ENCODE data around the gene CETP.

CETP gene

GRCh38 chr16:56994311-56994710 is 32.6 kb downstream of the CETP start:
- DNase-seq (ENCODE audit: low read depth) = no peak
- H3K4me3 ChIP-seq (ENCODE audit: low read length) = no peak overlapping the region
- TF ChIP-seq, protein P1, sequence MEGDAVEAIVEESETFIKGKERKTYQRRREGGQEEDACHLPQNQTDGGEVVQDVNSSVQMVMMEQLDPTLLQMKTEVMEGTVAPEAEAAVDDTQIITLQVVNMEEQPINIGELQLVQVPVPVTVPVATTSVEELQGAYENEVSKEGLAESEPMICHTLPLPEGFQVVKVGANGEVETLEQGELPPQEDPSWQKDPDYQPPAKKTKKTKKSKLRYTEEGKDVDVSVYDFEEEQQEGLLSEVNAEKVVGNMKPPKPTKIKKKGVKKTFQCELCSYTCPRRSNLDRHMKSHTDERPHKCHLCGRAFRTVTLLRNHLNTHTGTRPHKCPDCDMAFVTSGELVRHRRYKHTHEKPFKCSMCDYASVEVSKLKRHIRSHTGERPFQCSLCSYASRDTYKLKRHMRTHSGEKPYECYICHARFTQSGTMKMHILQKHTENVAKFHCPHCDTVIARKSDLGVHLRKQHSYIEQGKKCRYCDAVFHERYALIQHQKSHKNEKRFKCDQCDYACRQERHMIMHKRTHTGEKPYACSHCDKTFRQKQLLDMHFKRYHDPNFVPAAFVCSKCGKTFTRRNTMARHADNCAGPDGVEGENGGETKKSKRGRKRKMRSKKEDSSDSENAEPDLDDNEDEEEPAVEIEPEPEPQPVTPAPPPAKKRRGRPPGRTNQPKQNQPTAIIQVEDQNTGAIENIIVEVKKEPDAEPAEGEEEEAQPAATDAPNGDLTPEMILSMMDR (conservative IDR thresholded peaks at IDR 0.05; ENCODE audit: low read depth, low read length) = no peak

- DNase-seq (ENCODE audit: low read depth) = no peak
- H3K4me3 ChIP-seq (ENCODE audit: low read length) = no peak overlapping the region
- TF ChIP-seq, protein P1 (conservative IDR thresholded peaks at IDR 0.05; ENCODE audit: low read depth, low read length) = no peak
Measured at GRCh38 chr16:56995136-56995805, 33.5 kb downstream of the CETP start.

DNA sequence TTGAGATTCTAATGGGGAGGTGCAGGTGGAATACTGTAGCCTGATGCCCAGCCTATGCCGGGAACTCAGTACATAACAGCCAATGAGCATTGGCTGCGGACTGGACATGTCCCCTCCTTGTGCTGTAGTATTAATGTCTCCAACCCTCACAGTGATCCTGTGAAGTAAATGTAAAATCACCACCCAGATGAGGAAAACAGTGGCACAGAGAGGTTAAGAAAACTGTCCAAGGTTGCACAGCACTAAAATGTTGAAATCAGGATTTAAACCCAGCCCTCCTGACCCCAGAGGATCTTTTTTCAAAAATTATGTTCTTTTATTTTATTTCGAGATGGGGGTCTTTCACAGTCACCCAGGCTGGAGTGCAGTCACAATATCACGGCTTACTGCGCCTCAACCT is 35.5 kb downstream of the CETP start:
- DNase-seq (ENCODE audit: low read depth) = no peak
- no peak overlapping the region for H3K4me3 ChIP-seq (ENCODE audit: low read length)
- TF ChIP-seq, protein P1 (conservative IDR thresholded peaks at IDR 0.05; ENCODE audit: low read depth, low read length) = no peak

GRCh38 chr16:56997931-56998330 is 36.2 kb downstream of the CETP start:
- TF ChIP-seq, protein P1 (conservative IDR thresholded peaks at IDR 0.05; ENCODE audit: low read depth, low read length) = no peak
- DNase-seq (ENCODE audit: low read depth) = no peak
- no peak overlapping the region for H3K4me3 ChIP-seq (ENCODE audit: low read length)

GRCh38 chr16:56998352-56998751 is 36.6 kb downstream of the CETP start:
- no peak overlapping the region for H3K4me3 ChIP-seq (ENCODE audit: low read length)
- TF ChIP-seq, protein P1 (conservative IDR thresholded peaks at IDR 0.05; ENCODE audit: low read depth, low read length) = no peak
- DNase-seq (ENCODE audit: low read depth) = no peak

DNA sequence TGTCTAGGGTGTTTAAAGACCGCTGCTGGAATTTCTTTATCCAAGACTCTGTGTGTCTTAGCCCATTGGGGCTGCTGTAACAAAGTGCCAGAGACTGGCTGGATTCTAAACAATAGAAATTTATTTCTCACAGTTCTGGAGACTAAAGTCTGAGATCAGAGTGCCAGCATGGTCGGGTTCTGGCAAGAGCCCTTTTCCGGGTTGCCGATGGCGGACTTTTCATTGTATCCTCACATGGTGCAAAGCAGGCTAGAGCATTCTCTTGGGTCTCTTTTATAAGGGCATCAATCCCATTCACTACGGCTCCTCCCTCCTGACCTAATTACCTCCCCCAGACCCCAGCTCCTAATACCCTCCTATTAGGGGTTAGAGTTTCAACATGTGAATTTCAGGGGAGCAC is 37.1 kb downstream of the CETP start:
- TF ChIP-seq, protein P1 (conservative IDR thresholded peaks at IDR 0.05; ENCODE audit: low read depth, low read length) = no peak
- no peak overlapping the region for H3K4me3 ChIP-seq (ENCODE audit: low read length)
- DNase-seq (ENCODE audit: low read depth) = no peak
